ENCODE results near the gene KANK3.
"Not testable (repeated sequence)": the region's sequence is repeated elsewhere in the genome, so short reads cannot be mapped to it uniquely, and the experiment has no call there.

Gene KANK3

DNA sequence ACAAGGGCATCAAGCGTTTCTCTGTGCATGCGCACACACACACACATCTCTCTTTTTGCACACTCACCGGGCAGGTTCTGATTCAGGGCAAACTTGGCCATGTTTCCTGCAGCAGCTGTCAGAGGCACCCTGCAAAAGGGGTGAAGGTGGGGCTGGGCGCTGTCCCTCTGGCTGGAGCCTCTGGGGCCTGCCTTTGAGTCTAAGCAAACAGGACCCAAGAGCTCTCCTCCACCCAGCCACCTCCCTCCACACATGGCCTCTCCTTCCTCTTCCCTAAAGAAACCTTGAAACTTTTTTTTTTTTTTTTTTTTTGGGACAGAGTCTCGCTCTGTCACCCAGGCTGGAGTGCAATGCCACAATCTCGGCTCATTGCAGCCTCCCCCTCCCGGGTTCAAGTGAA lies 5.3 kb downstream of the KANK3 start:
- DNase-seq (ENCODE audit: low read depth): no peak

- no peak for DNase-seq (ENCODE audit: low read depth)
Measured at GRCh38 chr19:8336660-8337059, 6.4 kb downstream of the KANK3 start.

GRCh38 chr19:8336072-8336569 lies 6.9 kb downstream of the KANK3 start:
- no peak for DNase-seq (ENCODE audit: low read depth)

DNA sequence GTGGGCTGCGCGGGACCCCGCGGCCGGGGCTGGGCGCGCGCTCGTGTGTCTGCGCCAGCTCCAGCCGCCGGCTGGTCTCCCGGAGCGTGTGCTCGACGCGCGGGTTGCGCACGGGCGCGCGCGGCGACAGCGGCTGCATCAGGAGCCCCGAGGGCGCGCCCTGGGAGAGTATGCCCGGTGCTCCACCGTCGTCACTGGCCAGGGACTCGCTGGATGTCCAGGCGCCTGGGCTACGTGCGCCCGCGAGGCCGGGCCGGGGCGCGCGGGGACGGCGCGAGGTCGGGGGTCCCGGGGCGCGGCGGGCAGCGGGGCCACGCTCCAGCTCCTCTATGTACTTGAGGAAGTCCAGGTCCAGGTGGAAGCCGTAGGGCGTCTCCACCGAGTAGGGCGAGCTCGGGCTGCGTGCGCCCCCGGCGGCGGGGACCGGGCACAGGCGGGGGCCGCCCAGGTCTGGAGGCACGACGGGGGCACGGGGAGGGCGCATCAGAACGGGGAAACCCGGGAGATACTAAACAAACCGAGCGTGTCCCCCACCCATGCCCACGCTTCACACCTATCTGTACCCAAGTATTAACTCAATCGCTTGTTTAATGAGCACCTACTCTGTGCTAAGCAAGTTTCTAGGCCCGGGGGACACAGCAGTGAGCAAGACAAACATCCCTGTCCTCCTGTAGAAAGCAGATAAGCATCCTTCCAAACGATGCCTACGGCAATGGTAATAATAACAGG lies 7.6 kb downstream of the KANK3 start:
- no peak for DNase-seq (ENCODE audit: low read depth)

- DNase-seq (ENCODE audit: low read depth): no peak
Measured at GRCh38 chr19:8334458-8335342, 8.4 kb downstream of the KANK3 start.

DNA sequence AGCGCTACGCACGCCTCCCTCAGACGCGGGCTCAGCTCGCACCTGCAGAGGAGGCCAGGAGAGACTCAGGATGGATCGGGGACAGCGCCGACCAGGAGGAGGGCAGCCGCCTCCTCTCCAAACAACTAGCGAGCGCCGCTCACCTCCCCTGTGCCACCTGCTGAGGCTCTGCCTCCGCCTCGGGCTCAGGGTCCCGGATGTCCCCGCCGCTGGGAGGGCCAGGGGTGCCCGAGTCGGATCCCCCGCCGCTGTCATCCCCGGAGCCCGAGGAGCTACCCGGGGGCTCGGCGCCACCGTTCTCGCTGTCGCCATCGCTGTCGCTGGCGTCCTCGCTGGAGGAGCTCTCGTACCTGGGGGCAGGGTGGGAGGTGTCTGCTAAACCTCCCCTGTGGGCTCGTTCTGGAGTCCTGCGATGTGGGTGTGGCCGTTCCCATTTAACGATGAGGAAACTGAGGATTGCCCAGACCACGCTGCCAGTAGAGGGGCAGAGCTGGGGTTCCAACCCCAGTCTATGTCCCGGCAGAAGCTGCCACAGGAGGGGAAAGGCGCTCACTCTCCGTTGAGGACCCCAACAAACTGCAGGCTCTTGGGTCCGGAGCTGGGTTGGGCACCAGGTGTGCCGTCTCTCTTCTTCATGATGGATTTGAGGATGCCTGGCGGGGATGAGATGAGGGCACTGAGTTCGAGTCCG lies 9.2 kb downstream of the KANK3 start:
- DNase-seq (ENCODE audit: low read depth): no peak

GRCh38 chr19:8332976-8333766 lies 9.9 kb downstream of the KANK3 start:
- no peak for DNase-seq (ENCODE audit: low read depth)

- DNase-seq (ENCODE audit: low read depth): no peak
Measured at GRCh38 chr19:8331263-8331845, 11.7 kb downstream of the KANK3 start.

DNA sequence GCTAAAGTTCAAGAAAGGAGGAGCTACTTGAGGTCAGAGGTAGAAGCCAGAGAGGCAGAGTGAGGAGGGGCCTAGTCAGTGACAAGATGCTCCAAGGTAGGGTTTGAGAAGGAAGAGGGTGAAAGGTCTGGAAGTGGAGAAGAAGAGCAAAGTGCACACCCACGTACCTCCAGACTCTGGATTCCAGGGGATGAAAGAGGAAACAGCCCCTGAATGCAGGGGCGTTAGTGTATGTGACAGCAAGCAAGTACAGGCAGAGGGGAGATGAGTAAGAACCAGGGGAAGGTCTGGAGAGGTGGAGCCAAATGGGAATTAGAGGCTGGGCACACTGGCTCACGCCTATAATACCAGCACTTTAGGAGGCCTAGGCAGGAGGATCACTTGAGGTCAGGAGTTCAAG lies 13.1 kb downstream of the KANK3 start:
- no peak for DNase-seq (ENCODE audit: low read depth)

DNA sequence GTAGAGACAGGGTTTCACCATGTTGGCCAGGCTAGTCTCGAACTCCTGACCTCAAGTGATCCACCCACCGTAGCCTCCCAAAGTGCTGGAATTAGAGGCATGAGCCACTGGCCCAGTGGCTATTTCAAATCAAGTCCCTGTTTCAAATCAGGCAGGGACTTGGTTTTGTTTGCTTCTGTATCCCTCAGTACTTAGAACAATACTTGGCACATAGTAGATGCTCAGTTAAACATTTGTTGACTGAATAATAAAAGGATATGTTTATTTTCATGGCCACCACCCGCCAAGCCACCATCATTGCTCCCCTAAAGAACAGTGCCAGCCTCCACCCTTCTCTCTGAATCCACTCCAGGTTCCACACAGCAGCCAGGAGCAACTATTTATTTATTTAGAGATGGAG lies 17.6 kb downstream of the KANK3 start:
- DNase-seq (ENCODE audit: low read depth): no peak

DNA sequence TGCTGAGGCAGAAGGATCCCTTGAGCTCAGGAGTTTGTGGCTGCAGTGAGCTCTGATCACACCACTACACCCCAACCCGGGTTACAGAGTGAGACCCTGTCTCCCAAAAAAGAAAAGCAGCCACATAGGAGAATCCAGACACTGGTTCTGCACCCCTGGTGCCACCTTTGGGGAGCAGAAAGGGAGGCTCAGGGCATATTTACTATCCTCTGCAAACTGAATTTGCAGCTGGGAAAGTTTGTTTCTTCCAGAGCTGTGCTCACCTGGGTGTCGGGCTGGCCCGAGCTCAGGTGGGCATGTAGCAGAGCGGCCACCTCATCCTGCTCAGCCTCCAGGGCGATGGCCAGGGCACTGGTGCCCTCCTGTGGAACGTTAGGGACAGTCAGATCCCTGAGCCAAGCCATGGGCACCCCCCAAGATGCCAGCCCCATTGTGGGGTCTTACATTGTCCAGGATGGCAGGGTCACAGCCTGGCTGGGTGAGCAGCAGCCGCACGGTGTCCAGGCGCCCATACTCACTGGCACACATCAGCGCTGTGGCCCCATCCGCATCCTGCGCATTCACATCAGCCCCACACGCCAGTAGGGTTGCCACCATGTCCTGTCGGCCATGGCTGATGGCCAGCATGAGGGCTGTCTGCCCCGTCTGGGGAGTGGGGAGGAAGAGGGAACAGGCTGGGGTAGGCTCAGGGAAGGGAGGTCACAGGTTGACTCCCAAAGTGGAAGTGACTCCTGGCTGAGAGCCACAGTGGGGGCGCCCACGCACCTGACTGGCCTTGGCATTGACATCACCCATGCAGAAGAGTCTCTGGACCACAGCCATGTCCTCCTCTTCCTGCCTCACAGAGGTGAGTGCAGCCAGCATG lies 18.6 kb downstream of the KANK3 start:
- DNase-seq (ENCODE audit: low read depth): no peak

DNA sequence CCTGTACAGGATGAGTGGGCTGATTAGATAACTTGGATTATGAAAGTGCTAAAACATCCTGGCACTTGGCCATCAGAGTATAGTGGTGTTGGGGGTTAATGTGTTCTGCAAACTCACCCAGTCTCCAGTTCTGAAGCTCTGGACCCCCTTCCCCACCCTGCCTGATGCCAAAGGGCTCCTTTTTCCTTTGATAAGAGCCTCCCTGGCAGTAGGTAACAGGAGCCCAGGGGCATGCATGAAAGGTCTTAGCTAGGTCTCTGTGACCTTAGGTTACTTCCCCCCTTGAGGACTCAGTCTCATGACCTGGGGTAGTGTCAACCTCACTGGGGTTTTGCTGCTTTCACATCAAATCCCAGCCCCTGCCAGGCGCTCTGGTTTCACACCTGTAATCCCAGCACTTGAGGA lies 19.3 kb downstream of the KANK3 start:
- DNase-seq (ENCODE audit: low read depth): no peak

- no peak for DNase-seq (ENCODE audit: low read depth)
Measured at GRCh38 chr19:8322638-8322997, 20.4 kb downstream of the KANK3 start.

GRCh38 chr19:8321986-8322637 lies 20.9 kb downstream of the KANK3 start:
- DNase-seq (ENCODE audit: low read depth): no peak

- peak; percentile 91 for DNase-seq (ENCODE audit: low read depth)
Measured at GRCh38 chr19:8321067-8321985, 21.7 kb downstream of the KANK3 start, which contains the start of the genes NDUFA7 and RPS28. NDUFA7 (minus strand) TSS chr19:8321375; CDS start chr19:8321358, 17 bp downstream. RPS28 (plus strand) TSS chr19:8321496; CDS start chr19:8321531, 35 bp downstream.

- no peak for DNase-seq (ENCODE audit: low read depth)
Measured at GRCh38 chr19:8320564-8321066, 22.4 kb downstream of the KANK3 start.

DNA sequence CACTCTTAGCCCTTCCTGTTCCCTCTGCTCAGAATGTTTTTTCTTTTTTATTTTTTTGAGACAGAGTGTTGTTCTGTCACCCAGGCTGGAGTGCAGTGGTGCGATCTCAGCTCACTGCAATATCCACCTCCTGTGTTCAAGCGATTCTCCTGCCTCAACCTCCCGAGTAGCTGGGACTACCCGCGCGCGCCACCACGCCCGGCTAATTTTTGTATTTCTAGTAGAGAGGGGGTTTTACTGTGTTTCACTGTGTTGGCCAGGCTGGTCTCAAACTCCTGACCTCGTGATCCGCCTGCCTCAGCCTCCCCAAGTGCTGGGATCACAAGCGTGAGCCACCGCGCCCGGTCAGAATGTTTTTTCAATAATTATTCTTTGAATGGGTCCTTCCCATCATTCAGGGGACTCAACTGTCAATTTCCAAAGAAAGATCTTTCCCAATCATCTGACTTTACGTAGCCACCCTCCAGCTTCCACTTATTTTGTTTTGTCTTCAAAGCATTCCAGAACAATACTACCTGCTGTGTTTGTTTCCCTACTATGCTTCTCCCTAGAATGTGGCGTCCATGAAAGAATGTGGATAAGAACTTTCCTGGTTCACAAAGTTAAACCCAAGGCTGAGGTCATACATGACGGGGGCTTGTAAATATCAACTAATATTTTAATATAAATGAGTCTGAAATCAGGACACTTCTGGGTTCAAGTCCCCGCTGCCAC lies 23.1 kb downstream of the KANK3 start:
- no peak for DNase-seq (ENCODE audit: low read depth)

- DNase-seq (ENCODE audit: low read depth): not testable (repeated sequence)
Measured at GRCh38 chr19:8318835-8319234, 24.2 kb downstream of the KANK3 start.

All from stimulated activated CD8-positive, alpha-beta memory T cell treated with anti-CD3 and anti-CD28 coated beads, Interleukin-4, amount 100 ng/mL, for 24 hours (primary cell).